Forelimb muscle (tissue), 1 donor: ENCODE data around the gene CEACAM19. TPM values are rescaled to one million over a fixed set of nuclear protein-coding genes. Genes with fewer than 3 reads are reported as not detected.
"Not testable (repeated sequence)": the region's sequence is repeated elsewhere in the genome, so short reads cannot be mapped to it uniquely, and the experiment has no call there.

ENCODE experiments used
- DNase-seq: peaks from one replicate; pipeline ENCODE4 v3.0.0-alpha.2; 2013; ENCODE audit warnings: low read depth
- polyA plus RNA-seq: library from polyadenylated mRNA; unstranded; fragments of 120-200 nt; gene quantifications from one replicate; pipeline ENCODE4 v1.2.1, GENCODE V29; 2013; ENCODE audit not compliant: insufficient read length

Gene CEACAM19
- polyA plus RNA-seq, 1 donor = 8.0 TPM

GRCh38 chr19:44645407-44646048 is 25.8 kb upstream of the CEACAM19 start:
- no peak for DNase-seq

GRCh38 chr19:44646049-44646416 is 25.2 kb upstream of the CEACAM19 start:
- DNase-seq = no peak

- DNase-seq = no peak
Measured at GRCh38 chr19:44647144-44647543, 24.1 kb upstream of the CEACAM19 start.

- DNase-seq = no peak
Measured at GRCh38 chr19:44648631-44649251, 22.5 kb upstream of the CEACAM19 start.

- DNase-seq = no peak
Measured at GRCh38 chr19:44649578-44650145, 21.6 kb upstream of the CEACAM19 start.

- no peak for DNase-seq
Measured at GRCh38 chr19:44653343-44653742, 17.9 kb upstream of the CEACAM19 start.

GRCh38 chr19:44653977-44654774 is 17.1 kb upstream of the CEACAM19 start:
- DNase-seq = no peak

- DNase-seq = no peak
Measured at GRCh38 chr19:44657211-44657921, 13.9 kb upstream of the CEACAM19 start.

- no peak for DNase-seq
Measured at GRCh38 chr19:44658069-44658733, 13.1 kb upstream of the CEACAM19 start.

GRCh38 chr19:44660081-44660480 is 11.2 kb upstream of the CEACAM19 start:
- DNase-seq = no peak

- DNase-seq = no peak
Measured at GRCh38 chr19:44661205-44661604, 10.1 kb upstream of the CEACAM19 start.

- no peak for DNase-seq
Measured at GRCh38 chr19:44661904-44662303, 9.4 kb upstream of the CEACAM19 start.

GRCh38 chr19:44662691-44663385 is 8.4 kb upstream of the CEACAM19 start:
- no peak for DNase-seq

GRCh38 chr19:44663996-44664395 is 7.3 kb upstream of the CEACAM19 start:
- DNase-seq = no peak

GRCh38 chr19:44664976-44665375 is 6.3 kb upstream of the CEACAM19 start:
- no peak for DNase-seq

- DNase-seq = no peak
Measured at GRCh38 chr19:44666852-44667556, 4.3 kb upstream of the CEACAM19 start.

GRCh38 chr19:44668985-44669764 is 2.1 kb upstream of the CEACAM19 start:
- no peak for DNase-seq

- not testable (repeated sequence) for DNase-seq
Measured at GRCh38 chr19:44670027-44670426, 1.3 kb upstream of the CEACAM19 start.

GRCh38 chr19:44672226-44672625 is 944 bp downstream of the CEACAM19 start:
- no peak for DNase-seq
